Panc1 (cell line): ENCODE data around the gene SLTM.
"Not testable (repeated sequence)": the region's sequence is repeated elsewhere in the genome, so short reads cannot be mapped to it uniquely, and the experiment has no call there.

Source experiments
- SIN3A ChIP-seq: IDR thresholded peaks from 2 replicates; pipeline ENCODE4 v1.6.1; 2012; ENCODE audit warnings: low read depth, mild to moderate bottlenecking, low read length, moderate library complexity, borderline replicate concordance; ENCODE audit not compliant: insufficient read depth
- TF ChIP-seq, protein P1 (sequence below), 2 experiments: IDR thresholded peaks; 2 replicates each; pipeline ENCODE4 v1.6.1; 2011 to 2012; ENCODE audit warnings: low read depth in 2 of 2, control low read depth in 1 of 2, low read length in 1 of 2, mild to moderate bottlenecking in 1 of 2, moderate library complexity in 1 of 2; ENCODE audit not compliant: insufficient read depth in 1 of 2
- TF ChIP-seq, protein P2 (sequence below): fragments of 450-650 bp; IDR thresholded peaks from 2 replicates; pipeline ENCODE4 v1.5.1; 2017; ENCODE audit warnings: mild to moderate bottlenecking

DNA sequence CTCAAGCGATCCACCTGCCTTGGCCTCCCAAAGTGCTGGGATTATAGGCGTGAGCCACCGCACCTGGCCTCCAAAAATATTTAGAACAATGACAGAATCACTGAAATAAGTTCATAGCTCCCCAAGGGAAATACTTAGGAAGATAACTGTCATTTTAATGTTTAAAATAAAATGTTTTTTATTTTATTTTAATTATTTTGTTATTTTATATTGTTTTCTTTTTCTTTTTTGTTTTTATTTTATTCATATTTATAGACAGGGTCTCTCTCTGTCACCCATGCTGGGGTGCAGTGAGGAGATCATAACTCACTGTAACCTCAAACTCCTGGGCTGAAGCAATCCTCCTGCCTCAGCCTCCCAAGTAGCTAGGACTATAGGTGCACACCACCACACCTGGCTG is 82.3 kb downstream of the SLTM start:
- TF ChIP-seq, protein P1, sequence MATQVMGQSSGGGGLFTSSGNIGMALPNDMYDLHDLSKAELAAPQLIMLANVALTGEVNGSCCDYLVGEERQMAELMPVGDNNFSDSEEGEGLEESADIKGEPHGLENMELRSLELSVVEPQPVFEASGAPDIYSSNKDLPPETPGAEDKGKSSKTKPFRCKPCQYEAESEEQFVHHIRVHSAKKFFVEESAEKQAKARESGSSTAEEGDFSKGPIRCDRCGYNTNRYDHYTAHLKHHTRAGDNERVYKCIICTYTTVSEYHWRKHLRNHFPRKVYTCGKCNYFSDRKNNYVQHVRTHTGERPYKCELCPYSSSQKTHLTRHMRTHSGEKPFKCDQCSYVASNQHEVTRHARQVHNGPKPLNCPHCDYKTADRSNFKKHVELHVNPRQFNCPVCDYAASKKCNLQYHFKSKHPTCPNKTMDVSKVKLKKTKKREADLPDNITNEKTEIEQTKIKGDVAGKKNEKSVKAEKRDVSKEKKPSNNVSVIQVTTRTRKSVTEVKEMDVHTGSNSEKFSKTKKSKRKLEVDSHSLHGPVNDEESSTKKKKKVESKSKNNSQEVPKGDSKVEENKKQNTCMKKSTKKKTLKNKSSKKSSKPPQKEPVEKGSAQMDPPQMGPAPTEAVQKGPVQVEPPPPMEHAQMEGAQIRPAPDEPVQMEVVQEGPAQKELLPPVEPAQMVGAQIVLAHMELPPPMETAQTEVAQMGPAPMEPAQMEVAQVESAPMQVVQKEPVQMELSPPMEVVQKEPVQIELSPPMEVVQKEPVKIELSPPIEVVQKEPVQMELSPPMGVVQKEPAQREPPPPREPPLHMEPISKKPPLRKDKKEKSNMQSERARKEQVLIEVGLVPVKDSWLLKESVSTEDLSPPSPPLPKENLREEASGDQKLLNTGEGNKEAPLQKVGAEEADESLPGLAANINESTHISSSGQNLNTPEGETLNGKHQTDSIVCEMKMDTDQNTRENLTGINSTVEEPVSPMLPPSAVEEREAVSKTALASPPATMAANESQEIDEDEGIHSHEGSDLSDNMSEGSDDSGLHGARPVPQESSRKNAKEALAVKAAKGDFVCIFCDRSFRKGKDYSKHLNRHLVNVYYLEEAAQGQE (IDR thresholded peaks at IDR 0.05; ENCODE audit: insufficient read depth in 1 of 2, low read depth in 2 of 2, low read length in 1 of 2) = not testable (repeated sequence)
- TF ChIP-seq, protein P2, sequence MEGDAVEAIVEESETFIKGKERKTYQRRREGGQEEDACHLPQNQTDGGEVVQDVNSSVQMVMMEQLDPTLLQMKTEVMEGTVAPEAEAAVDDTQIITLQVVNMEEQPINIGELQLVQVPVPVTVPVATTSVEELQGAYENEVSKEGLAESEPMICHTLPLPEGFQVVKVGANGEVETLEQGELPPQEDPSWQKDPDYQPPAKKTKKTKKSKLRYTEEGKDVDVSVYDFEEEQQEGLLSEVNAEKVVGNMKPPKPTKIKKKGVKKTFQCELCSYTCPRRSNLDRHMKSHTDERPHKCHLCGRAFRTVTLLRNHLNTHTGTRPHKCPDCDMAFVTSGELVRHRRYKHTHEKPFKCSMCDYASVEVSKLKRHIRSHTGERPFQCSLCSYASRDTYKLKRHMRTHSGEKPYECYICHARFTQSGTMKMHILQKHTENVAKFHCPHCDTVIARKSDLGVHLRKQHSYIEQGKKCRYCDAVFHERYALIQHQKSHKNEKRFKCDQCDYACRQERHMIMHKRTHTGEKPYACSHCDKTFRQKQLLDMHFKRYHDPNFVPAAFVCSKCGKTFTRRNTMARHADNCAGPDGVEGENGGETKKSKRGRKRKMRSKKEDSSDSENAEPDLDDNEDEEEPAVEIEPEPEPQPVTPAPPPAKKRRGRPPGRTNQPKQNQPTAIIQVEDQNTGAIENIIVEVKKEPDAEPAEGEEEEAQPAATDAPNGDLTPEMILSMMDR = not testable (repeated sequence)
- TF ChIP-seq SIN3A = not testable (repeated sequence)
